Measurements from ENCODE around the gene KCNC1. TPM values are rescaled to one million over a fixed set of nuclear protein-coding genes. Genes with fewer than 3 reads are reported as not detected.

KCNC1 gene
- total RNA-seq, 1 experiment from 2014 or later = 0.20 TPM

DNA sequence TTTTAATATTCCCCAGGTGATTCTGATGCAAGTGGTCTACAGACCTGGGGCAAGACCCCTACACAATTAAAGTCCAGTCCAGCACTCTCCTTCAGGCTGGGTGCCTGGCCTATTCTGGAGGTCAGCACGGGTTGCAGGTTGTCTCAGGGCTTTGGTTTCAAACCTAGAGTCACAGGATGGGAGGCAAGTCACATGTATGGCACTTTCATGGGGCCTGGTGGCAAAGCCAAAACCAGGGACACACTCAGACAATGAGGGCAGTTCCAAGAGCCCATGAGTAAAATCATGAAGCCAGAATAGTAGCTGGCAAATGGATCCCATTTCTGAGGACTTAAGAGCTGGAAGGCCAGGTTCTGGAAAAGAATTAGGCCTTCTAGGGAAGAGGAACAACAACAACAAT is 96.6 kb downstream of the KCNC1 start:
- H3K4me3 Mint-ChIP-seq = no peak overlapping the region
- TF ChIP-seq, protein P1, sequence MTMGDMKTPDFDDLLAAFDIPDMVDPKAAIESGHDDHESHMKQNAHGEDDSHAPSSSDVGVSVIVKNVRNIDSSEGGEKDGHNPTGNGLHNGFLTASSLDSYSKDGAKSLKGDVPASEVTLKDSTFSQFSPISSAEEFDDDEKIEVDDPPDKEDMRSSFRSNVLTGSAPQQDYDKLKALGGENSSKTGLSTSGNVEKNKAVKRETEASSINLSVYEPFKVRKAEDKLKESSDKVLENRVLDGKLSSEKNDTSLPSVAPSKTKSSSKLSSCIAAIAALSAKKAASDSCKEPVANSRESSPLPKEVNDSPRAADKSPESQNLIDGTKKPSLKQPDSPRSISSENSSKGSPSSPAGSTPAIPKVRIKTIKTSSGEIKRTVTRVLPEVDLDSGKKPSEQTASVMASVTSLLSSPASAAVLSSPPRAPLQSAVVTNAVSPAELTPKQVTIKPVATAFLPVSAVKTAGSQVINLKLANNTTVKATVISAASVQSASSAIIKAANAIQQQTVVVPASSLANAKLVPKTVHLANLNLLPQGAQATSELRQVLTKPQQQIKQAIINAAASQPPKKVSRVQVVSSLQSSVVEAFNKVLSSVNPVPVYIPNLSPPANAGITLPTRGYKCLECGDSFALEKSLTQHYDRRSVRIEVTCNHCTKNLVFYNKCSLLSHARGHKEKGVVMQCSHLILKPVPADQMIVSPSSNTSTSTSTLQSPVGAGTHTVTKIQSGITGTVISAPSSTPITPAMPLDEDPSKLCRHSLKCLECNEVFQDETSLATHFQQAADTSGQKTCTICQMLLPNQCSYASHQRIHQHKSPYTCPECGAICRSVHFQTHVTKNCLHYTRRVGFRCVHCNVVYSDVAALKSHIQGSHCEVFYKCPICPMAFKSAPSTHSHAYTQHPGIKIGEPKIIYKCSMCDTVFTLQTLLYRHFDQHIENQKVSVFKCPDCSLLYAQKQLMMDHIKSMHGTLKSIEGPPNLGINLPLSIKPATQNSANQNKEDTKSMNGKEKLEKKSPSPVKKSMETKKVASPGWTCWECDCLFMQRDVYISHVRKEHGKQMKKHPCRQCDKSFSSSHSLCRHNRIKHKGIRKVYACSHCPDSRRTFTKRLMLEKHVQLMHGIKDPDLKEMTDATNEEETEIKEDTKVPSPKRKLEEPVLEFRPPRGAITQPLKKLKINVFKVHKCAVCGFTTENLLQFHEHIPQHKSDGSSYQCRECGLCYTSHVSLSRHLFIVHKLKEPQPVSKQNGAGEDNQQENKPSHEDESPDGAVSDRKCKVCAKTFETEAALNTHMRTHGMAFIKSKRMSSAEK (CRISPR knock-in tag; IDR thresholded peaks at IDR 0.05; ENCODE audit: borderline replicate concordance) = no peak
- no peak for TF ChIP-seq CREB1 (CRISPR knock-in tag; IDR thresholded peaks at IDR 0.05)
- no peak for TF ChIP-seq TCF7 (CRISPR knock-in tag; IDR thresholded peaks at IDR 0.05; ENCODE audit: low read depth)
- TF ChIP-seq, protein P2, sequence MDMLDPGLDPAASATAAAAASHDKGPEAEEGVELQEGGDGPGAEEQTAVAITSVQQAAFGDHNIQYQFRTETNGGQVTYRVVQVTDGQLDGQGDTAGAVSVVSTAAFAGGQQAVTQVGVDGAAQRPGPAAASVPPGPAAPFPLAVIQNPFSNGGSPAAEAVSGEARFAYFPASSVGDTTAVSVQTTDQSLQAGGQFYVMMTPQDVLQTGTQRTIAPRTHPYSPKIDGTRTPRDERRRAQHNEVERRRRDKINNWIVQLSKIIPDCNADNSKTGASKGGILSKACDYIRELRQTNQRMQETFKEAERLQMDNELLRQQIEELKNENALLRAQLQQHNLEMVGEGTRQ (CRISPR knock-in tag; IDR thresholded peaks at IDR 0.05) = no peak
- TF ChIP-seq, protein P3, sequence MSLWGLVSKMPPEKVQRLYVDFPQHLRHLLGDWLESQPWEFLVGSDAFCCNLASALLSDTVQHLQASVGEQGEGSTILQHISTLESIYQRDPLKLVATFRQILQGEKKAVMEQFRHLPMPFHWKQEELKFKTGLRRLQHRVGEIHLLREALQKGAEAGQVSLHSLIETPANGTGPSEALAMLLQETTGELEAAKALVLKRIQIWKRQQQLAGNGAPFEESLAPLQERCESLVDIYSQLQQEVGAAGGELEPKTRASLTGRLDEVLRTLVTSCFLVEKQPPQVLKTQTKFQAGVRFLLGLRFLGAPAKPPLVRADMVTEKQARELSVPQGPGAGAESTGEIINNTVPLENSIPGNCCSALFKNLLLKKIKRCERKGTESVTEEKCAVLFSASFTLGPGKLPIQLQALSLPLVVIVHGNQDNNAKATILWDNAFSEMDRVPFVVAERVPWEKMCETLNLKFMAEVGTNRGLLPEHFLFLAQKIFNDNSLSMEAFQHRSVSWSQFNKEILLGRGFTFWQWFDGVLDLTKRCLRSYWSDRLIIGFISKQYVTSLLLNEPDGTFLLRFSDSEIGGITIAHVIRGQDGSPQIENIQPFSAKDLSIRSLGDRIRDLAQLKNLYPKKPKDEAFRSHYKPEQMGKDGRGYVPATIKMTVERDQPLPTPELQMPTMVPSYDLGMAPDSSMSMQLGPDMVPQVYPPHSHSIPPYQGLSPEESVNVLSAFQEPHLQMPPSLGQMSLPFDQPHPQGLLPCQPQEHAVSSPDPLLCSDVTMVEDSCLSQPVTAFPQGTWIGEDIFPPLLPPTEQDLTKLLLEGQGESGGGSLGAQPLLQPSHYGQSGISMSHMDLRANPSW (CRISPR knock-in tag; conservative IDR thresholded peaks at IDR 0.05; ENCODE audit: low read depth) = no peak
- TF ChIP-seq, protein P4, sequence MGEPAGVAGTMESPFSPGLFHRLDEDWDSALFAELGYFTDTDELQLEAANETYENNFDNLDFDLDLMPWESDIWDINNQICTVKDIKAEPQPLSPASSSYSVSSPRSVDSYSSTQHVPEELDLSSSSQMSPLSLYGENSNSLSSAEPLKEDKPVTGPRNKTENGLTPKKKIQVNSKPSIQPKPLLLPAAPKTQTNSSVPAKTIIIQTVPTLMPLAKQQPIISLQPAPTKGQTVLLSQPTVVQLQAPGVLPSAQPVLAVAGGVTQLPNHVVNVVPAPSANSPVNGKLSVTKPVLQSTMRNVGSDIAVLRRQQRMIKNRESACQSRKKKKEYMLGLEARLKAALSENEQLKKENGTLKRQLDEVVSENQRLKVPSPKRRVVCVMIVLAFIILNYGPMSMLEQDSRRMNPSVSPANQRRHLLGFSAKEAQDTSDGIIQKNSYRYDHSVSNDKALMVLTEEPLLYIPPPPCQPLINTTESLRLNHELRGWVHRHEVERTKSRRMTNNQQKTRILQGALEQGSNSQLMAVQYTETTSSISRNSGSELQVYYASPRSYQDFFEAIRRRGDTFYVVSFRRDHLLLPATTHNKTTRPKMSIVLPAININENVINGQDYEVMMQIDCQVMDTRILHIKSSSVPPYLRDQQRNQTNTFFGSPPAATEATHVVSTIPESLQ (CRISPR knock-in tag; IDR thresholded peaks at IDR 0.05) = no peak
- TF ChIP-seq HMGA2 (CRISPR knock-in tag; IDR thresholded peaks at IDR 0.05) = no peak
- no peak for TF ChIP-seq TEAD4 (CRISPR knock-in tag; IDR thresholded peaks at IDR 0.05)
- ATAC-seq (no peak), DNase-seq (ENCODE audit: low spot score) (no peak)
- H3K4me1 Mint-ChIP-seq = peaks cover 4% of the 10 kb centered on the region
- H3K9me3 Mint-ChIP-seq = no peaks in the 10 kb centered on the region
- H3K36me3 Mint-ChIP-seq = no peaks in the 10 kb centered on the region
- POLR2A ChIA-PET = no interaction called here
- no peaks in the 10 kb centered on the region; the same call in 1 of the 2 replicates for H3K27me3 Mint-ChIP-seq (ENCODE audit: low read depth)
- CTCF ChIA-PET = no interaction called here
- H3K27ac Mint-ChIP-seq = no peak overlapping the region

DNA sequence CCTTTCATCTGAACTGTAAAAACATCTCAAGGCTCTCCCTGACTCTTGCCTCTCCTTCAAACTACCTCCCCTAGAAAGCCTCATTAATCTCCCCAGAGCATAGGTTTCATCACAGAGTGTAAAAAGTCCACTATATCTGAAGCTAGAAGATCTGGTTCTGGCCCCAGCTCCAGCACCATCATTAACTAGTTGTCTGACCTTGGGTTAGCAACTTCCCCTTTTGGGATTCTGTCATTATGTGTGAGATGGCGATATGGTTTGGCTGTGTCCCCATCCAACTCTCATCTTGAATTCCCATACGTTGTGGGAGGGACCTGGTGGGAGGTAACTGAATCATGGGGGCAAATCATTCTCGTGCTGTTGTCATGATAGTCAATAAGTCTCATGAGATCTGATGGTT is 97.3 kb downstream of the KCNC1 start:
- H3K4me3 Mint-ChIP-seq = no peak overlapping the region
- H3K27me3 Mint-ChIP-seq (ENCODE audit: low read depth) = no peaks in the 10 kb centered on the region; the same call in 1 of the 2 replicates
- no peak overlapping the region for H3K27ac Mint-ChIP-seq
- DNase-seq (ENCODE audit: low spot score) (no peak), ATAC-seq (no peak)
- H3K36me3 Mint-ChIP-seq = no peaks in the 10 kb centered on the region
- H3K4me1 Mint-ChIP-seq = peaks cover 4% of the 10 kb centered on the region
- POLR2A ChIA-PET = no interaction called here
- CTCF ChIA-PET = no interaction called here
- no peaks in the 10 kb centered on the region for H3K9me3 Mint-ChIP-seq
- TF ChIP-seq GRHL2 (CRISPR knock-in tag; IDR thresholded peaks at IDR 0.05; ENCODE audit: insufficient replicate concordance, severe bottlenecking) (no peak), GABPB1 (CRISPR knock-in tag; IDR thresholded peaks at IDR 0.05) (no peak), NR3C1 (CRISPR knock-in tag; conservative IDR thresholded peaks at IDR 0.05; ENCODE audit: low read depth) (no peak), FOXK1 (CRISPR knock-in tag; IDR thresholded peaks at IDR 0.05) (no peak), NR2C2 (CRISPR knock-in tag; IDR thresholded peaks at IDR 0.05) (no peak), MYBL2 (CRISPR knock-in tag; IDR thresholded peaks at IDR 0.05) (no peak), ATF1 (CRISPR knock-in tag; IDR thresholded peaks at IDR 0.05) (no peak), JAZF1 (CRISPR knock-in tag; IDR thresholded peaks at IDR 0.05) (no peak)
- TF ChIP-seq, protein P5, sequence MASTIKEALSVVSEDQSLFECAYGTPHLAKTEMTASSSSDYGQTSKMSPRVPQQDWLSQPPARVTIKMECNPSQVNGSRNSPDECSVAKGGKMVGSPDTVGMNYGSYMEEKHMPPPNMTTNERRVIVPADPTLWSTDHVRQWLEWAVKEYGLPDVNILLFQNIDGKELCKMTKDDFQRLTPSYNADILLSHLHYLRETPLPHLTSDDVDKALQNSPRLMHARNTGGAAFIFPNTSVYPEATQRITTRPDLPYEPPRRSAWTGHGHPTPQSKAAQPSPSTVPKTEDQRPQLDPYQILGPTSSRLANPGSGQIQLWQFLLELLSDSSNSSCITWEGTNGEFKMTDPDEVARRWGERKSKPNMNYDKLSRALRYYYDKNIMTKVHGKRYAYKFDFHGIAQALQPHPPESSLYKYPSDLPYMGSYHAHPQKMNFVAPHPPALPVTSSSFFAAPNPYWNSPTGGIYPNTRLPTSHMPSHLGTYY (CRISPR knock-in tag; IDR thresholded peaks at IDR 0.05) = no peak
- TF ChIP-seq, protein P6, sequence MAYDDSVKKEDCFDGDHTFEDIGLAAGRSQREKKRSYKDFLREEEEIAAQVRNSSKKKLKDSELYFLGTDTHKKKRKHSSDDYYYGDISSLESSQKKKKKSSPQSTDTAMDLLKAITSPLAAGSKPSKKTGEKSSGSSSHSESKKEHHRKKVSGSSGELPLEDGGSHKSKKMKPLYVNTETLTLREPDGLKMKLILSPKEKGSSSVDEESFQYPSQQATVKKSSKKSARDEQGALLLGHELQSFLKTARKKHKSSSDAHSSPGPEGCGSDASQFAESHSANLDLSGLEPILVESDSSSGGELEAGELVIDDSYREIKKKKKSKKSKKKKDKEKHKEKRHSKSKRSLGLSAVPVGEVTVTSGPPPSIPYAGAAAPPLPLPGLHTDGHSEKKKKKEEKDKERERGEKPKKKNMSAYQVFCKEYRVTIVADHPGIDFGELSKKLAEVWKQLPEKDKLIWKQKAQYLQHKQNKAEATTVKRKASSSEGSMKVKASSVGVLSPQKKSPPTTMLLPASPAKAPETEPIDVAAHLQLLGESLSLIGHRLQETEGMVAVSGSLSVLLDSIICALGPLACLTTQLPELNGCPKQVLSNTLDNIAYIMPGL (CRISPR knock-in tag; IDR thresholded peaks at IDR 0.05) = no peak
- TF ChIP-seq, protein P7, sequence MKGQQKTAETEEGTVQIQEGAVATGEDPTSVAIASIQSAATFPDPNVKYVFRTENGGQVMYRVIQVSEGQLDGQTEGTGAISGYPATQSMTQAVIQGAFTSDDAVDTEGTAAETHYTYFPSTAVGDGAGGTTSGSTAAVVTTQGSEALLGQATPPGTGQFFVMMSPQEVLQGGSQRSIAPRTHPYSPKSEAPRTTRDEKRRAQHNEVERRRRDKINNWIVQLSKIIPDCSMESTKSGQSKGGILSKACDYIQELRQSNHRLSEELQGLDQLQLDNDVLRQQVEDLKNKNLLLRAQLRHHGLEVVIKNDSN (CRISPR knock-in tag; IDR thresholded peaks at IDR 0.05) = no peak
- TF ChIP-seq, protein P8, sequence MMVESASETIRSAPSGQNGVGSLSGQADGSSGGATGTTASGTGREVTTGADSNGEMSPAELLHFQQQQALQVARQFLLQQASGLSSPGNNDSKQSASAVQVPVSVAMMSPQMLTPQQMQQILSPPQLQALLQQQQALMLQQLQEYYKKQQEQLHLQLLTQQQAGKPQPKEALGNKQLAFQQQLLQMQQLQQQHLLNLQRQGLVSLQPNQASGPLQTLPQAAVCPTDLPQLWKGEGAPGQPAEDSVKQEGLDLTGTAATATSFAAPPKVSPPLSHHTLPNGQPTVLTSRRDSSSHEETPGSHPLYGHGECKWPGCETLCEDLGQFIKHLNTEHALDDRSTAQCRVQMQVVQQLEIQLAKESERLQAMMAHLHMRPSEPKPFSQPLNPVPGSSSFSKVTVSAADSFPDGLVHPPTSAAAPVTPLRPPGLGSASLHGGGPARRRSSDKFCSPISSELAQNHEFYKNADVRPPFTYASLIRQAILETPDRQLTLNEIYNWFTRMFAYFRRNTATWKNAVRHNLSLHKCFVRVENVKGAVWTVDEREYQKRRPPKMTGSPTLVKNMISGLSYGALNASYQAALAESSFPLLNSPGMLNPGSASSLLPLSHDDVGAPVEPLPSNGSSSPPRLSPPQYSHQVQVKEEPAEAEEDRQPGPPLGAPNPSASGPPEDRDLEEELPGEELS (CRISPR knock-in tag; IDR thresholded peaks at IDR 0.05) = no peak
